HepG2 (cell line): ENCODE measurements around the gene PARD3. TPM values are rescaled to one million over a fixed set of nuclear protein-coding genes. Genes with fewer than 3 reads are reported as not detected.
A peak's percentile ranks its signal among the peaks of the same experiment; 100 is the strongest.

ENCODE experiments used
- ARNT2 ChIP-seq: sonication (generic); formaldehyde crosslinking; IDR thresholded peaks from 2 replicates; pipeline ENCODE4 v1.8.0; 2022; ENCODE audit warnings: mild to moderate bottlenecking, low read depth, missing genetic modification reagents, moderate library complexity
- CBX2 ChIP-seq, 2 experiments: fragments of 200-600 bp in 1 of 2; sonication (generic); formaldehyde crosslinking in 1 of 2; IDR thresholded peaks; 2 replicates each; pipeline versions ENCODE4 v1.7.0 to v1.8.1; 2018 to 2022; ENCODE audit warnings: low read depth in 2 of 2, low read length in 1 of 2, mild to moderate bottlenecking in 1 of 2, missing genetic modification reagents in 1 of 2
- CEBPZ ChIP-seq: IDR thresholded peaks from 2 replicates; pipeline ENCODE4 v1.6.1; 2012; ENCODE audit warnings: low read length, improper control_type of control experiment
- FOXO1 ChIP-seq: sonication (generic); formaldehyde crosslinking; IDR thresholded peaks from 2 replicates; pipeline ENCODE4 v1.4.0; 2020; ENCODE audit warnings: missing genetic modification reagents
- HNRNPLL ChIP-seq: fragments of 200-400 bp; formaldehyde crosslinking; IDR thresholded peaks from 2 replicates; pipeline ENCODE4 v1.6.1; 2017; ENCODE audit warnings: mild to moderate bottlenecking, low read depth, low read length; ENCODE audit not compliant: poor library complexity, severe bottlenecking
- KLF6 ChIP-seq: IDR thresholded peaks from 2 replicates; pipeline ENCODE4 v1.8.0; 2016; ENCODE audit warnings: missing biosample characterization, missing genetic modification reagents
- POGZ ChIP-seq: sonication (generic); formaldehyde crosslinking; IDR thresholded peaks from 2 replicates; pipeline ENCODE4 v1.4.0; 2020; ENCODE audit warnings: mild to moderate bottlenecking, missing genetic modification reagents
- PRMT3 ChIP-seq: sonication (generic); formaldehyde crosslinking; IDR thresholded peaks from 2 replicates; pipeline ENCODE4 v1.8.1; 2022; ENCODE audit warnings: low read depth, mild to moderate bottlenecking, moderate library complexity, missing genetic modification reagents, borderline replicate concordance
- RNF2 ChIP-seq: fragments of 450-650 bp; conservative IDR thresholded peaks from 2 replicates; pipeline ENCODE4 v1.6.1; 2016; ENCODE audit warnings: low read depth
- THYN1 ChIP-seq: sonication (generic); formaldehyde crosslinking; IDR thresholded peaks from 2 replicates; pipeline ENCODE4 v1.8.1; 2023; ENCODE audit warnings: low read depth, mild to moderate bottlenecking, moderate library complexity, missing genetic modification reagents, borderline replicate concordance
- ZNF333 ChIP-seq: sonication (generic); formaldehyde crosslinking; IDR thresholded peaks from 2 replicates; pipeline ENCODE4 v1.4.0; 2020; ENCODE audit warnings: mild to moderate bottlenecking, missing genetic modification reagents, borderline replicate concordance
- ZNF569 ChIP-seq: sonication (generic); formaldehyde crosslinking; IDR thresholded peaks from 2 replicates; pipeline ENCODE4 v1.5.0; 2020; ENCODE audit warnings: mild to moderate bottlenecking, missing genetic modification reagents, moderate library complexity, borderline replicate concordance
- ZNF672 ChIP-seq: sonication (generic); formaldehyde crosslinking; IDR thresholded peaks from 2 replicates; pipeline ENCODE4 v1.8.1; 2022; ENCODE audit warnings: missing genetic modification reagents
- ZNF687 ChIP-seq: sonication (generic); formaldehyde crosslinking; IDR thresholded peaks from 2 replicates; pipeline ENCODE4 v1.5.1; 2020; ENCODE audit warnings: mild to moderate bottlenecking, missing genetic modification reagents, moderate library complexity
- ZNF777 ChIP-seq: sonication (generic); formaldehyde crosslinking; IDR thresholded peaks from 2 replicates; pipeline ENCODE4 v1.4.0; 2020; ENCODE audit warnings: missing genetic modification reagents
- polyA plus RNA-seq, 8 experiments: library from polyadenylated mRNA; depleted of rRNA in 3 of 8; stranded (reverse) in 7 of 8; unstranded in 1 of 8; fragments of >200 nt; fragmentation: Illumina TruSeq in 4 of 8; extraction: Trizol in 4 of 8; gene quantifications; 2 replicates each; pipeline versions ENCODE4 v1.2.1 to v1.2.3, GENCODE V29; 2011 to 2016; ENCODE audit warnings: low read depth in 4 of 8, missing spikeins in 1 of 8, mixed read lengths in 1 of 8; ENCODE audit not compliant: insufficient read depth in 1 of 8
- total RNA-seq, 5 experiments: library from RNA; depleted of rRNA; stranded (reverse); fragments of >200 nt; fragmentation: Illumina TruSeq; extraction: Trizol; gene quantifications; 2 replicates each; pipeline ENCODE4 v1.2.3, GENCODE V29; 2016; ENCODE audit warnings: low read depth in 1 of 5

The PARD3 gene
- total and polyA plus RNA-seq, 2 of the 13 experiments (the other 11 are each of a cell fraction or from before 2014, with no cell fraction given) = 40.9 to 60.0 TPM

DNA sequence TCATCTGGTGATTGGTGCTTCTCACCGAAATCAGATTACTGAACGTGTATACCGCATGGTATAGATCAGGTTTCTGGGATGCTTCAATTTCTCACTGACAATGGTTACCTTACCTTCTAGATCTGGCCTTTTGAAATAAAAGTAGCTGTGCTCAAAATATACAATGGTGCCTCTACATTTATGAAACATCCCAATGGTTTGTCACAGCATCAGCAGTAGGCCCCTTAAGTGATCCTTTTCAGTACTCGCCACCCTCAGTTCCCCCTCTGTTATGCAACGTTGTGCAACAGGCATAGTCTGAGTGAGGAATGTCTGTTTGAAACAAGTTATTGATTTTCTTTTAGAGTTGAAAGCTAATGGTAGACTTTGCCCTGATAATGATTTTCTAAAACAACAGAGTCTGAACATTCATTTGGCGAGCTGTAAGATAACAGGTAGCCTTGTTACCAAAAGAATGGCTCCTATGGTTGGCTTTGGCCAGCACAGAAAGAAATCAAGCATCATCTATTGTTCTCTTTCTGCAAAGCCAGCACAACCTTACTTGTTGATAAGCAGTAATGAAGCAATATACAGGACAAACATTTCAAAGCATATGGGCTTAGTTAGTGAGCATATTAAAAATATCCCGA, 693.9 kb downstream of the PARD3 start (continued):
- TF ChIP-seq HNRNPLL (no peak), ZNF333 (CRISPR knock-in tag) (no peak), POGZ (peak; percentile 94), ZNF777 (CRISPR knock-in tag) (no peak), CEBPZ (no peak), ARNT2 (CRISPR knock-in tag) (no peak), RNF2 (no peak), THYN1 (CRISPR knock-in tag) (no peak), ZNF569 (no peak), ZNF672 (no peak), ZNF687 (CRISPR knock-in tag) (no peak), CBX2 (IDR thresholded peaks at IDR 0.05; ENCODE audit: low read depth, low read length) (no peak), CBX2 (CRISPR knock-in tag; IDR thresholded peaks at IDR 0.05; ENCODE audit: low read depth) (no peak), KLF6 (CRISPR knock-in tag) (peak; percentile 81; the same call in 1 of the 2 replicates), PRMT3 (CRISPR knock-in tag) (no peak), FOXO1 (CRISPR knock-in tag) (peak; percentile 97)
